Karpas-422 (cell line): ENCODE results near the gene KCNH1. TPM values are rescaled to one million over a fixed set of nuclear protein-coding genes. Genes with fewer than 3 reads are reported as not detected.

Experiments used
- DNase-seq: peaks from one replicate; pipeline ENCODE4 v3.0.0-alpha.2; 2015
- H2AFZ ChIP-seq: fragments of 200-600 bp; sonication (generic); 2 replicates; pipeline ENCODE4 v1.6.1; 2014; ENCODE audit warnings: antibody characterized with exemption, low read length, mixed read lengths
- H3K27ac ChIP-seq: fragments of 200-600 bp; sonication (generic); 2 replicates; pipeline ENCODE4 v1.5.1; 2014; ENCODE audit warnings: mild to moderate bottlenecking, low read length, moderate library complexity
- H3K27me3 ChIP-seq: fragments of 200-600 bp; sonication (generic); 2 replicates; pipeline ENCODE4 v1.6.1; 2014; ENCODE audit warnings: low read length, mixed read lengths
- H3K36me3 ChIP-seq: fragments of 200-600 bp; sonication (generic); 2 replicates; pipeline ENCODE4 v1.6.1; 2014; ENCODE audit warnings: low read length, mixed read lengths; ENCODE audit not compliant: insufficient read depth
- H3K4me1 ChIP-seq: fragments of 200-600 bp; sonication (generic); 2 replicates; pipeline ENCODE4 v1.6.1; 2014; ENCODE audit warnings: mild to moderate bottlenecking, low read length, mixed read lengths
- H3K4me2 ChIP-seq: fragments of 200-600 bp; sonication (generic); 2 replicates; pipeline ENCODE4 v1.6.1; 2014; ENCODE audit warnings: low read length, low read depth, mild to moderate bottlenecking; ENCODE audit not compliant: poor library complexity, severe bottlenecking
- H3K4me3 ChIP-seq: fragments of 200-600 bp; sonication (generic); 2 replicates; pipeline ENCODE4 v1.5.1; 2014; ENCODE audit warnings: mild to moderate bottlenecking, antibody characterized with exemption, low read length, mixed read lengths
- H3K79me2 ChIP-seq: fragments of 200-600 bp; sonication (generic); 2 replicates; pipeline ENCODE4 v1.6.1; 2014; ENCODE audit warnings: mild to moderate bottlenecking, low read length, mixed read lengths
- H3K9ac ChIP-seq: fragments of 200-600 bp; sonication (generic); 2 replicates; pipeline ENCODE4 v1.6.0; 2014; ENCODE audit warnings: low read length
- H3K9me2 ChIP-seq: fragments of 200-600 bp; sonication (generic), shearing (Covaris generic); replicated peaks from 2 replicates; pipeline ENCODE4 v1.6.0; 2014; ENCODE audit warnings: mild to moderate bottlenecking, low read length, moderate library complexity; ENCODE audit not compliant: insufficient read depth
- H3K9me3 ChIP-seq: fragments of 300-700, 200-600 bp; sonication (generic); 2 replicates; pipeline ENCODE4 v1.6.1; 2014; ENCODE audit warnings: low read length, mixed read lengths
- H4K20me1 ChIP-seq: fragments of 200-600 bp; sonication (generic); 2 replicates; pipeline ENCODE4 v1.6.1; 2014; ENCODE audit warnings: mild to moderate bottlenecking, antibody characterized with exemption, low read length, low read depth; ENCODE audit not compliant: insufficient read depth
- total RNA-seq: library from RNA; depleted of rRNA; stranded (reverse); fragments of >200 nt; shearing (Covaris generic); gene quantifications from 2 replicates; pipeline ENCODE4 v1.2.3, GENCODE V29; 2014; ENCODE audit warnings: low replicate concordance

Gene KCNH1
- total RNA-seq, 1 experiment from 2014 or later, result not detected

DNA sequence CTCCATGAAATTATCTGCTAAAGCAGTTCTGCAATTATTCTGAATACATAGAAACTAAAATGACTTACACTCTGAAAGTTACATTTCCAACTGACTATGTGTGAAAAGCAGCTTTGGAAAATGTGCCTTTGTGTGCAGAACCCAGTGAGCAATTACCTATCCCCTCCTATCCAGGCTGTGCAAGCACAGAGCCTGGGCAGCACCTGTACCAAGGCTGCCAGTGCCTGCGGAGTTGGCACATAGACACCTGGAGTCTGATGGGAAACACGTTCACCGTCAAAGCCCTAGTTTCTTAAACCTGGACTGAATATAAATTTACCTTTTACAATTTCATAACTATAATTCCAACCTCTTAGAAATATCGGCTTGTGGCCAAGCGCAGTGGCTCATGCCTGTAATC is 307.3 kb downstream of the KCNH1 start:
- H3K36me3 ChIP-seq, result no peaks in the 10 kb centered on the region
- DNase-seq, result no peak
- H2AFZ ChIP-seq, result no peak overlapping the region
- H3K27me3 ChIP-seq, result no peaks in the 10 kb centered on the region
- no peaks in the 10 kb centered on the region for H3K79me2 ChIP-seq
- H3K9me2 ChIP-seq, result no peaks in the 10 kb centered on the region
- no peaks in the 10 kb centered on the region for H3K4me1 ChIP-seq
- H3K4me2 ChIP-seq, result no peak overlapping the region
- H3K4me3 ChIP-seq, result no peak overlapping the region
- H4K20me1 ChIP-seq, result no peaks in the 10 kb centered on the region
- H3K27ac ChIP-seq, result no peak overlapping the region
- H3K9me3 ChIP-seq, result no peaks in the 10 kb centered on the region
- H3K9ac ChIP-seq, result no peak overlapping the region

DNA sequence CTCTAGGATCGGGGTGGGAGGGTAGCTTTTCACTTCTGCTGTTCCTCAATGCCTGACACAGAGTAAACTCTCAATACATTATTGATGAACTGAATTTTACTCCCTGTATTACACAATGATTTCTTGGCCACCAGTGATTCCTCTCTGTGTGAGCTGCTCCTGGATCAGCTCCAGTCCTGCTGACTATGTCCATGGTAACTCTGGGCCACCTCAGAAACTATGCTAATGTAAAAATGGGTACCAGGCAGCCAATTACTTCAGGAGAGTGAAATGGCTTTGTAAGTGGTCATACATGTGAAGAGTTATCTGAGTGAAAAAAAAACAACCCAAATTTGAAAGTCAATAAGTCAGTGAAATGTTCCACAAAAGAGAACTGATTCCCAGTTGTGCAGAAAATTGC is 311.0 kb downstream of the KCNH1 start:
- Histone ChIP-seq H3K4me3 (no peak overlapping the region), H3K27me3 (no peaks in the 10 kb centered on the region), H3K36me3 (no peaks in the 10 kb centered on the region), H3K9ac (no peak overlapping the region), H2AFZ (no peak overlapping the region), H3K27ac (no peak overlapping the region), H3K4me2 (no peak overlapping the region), H3K4me1 (no peaks in the 10 kb centered on the region), H4K20me1 (no peaks in the 10 kb centered on the region), H3K9me3 (no peaks in the 10 kb centered on the region), H3K9me2 (no peaks in the 10 kb centered on the region), H3K79me2 (no peaks in the 10 kb centered on the region)
- DNase-seq, result no peak

DNA sequence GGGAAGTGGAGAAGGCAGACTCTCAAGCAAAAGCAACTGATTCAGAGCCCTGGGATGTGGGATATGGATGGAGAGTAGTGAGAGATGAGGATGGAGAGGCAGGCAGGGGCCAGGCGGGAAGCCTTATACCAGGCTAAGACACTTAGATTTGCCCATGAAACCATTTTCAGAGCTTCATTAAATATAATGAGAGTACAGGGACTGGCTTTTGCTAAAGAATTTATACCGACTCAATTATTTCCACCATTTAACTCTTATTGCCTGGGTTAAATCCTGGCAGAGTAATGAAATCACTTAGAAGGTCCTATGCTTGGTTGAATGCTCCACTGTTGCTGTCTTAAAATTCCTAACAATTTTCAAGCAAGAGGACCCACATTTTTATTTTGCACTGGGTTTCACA is 311.7 kb downstream of the KCNH1 start:
- no peak overlapping the region for H3K4me2 ChIP-seq
- H3K9me2 ChIP-seq, result no peaks in the 10 kb centered on the region
- DNase-seq, result no peak
- H4K20me1 ChIP-seq, result no peaks in the 10 kb centered on the region
- H3K9me3 ChIP-seq, result no peaks in the 10 kb centered on the region
- no peak overlapping the region for H3K9ac ChIP-seq
- H2AFZ ChIP-seq, result no peak overlapping the region
- no peaks in the 10 kb centered on the region for H3K36me3 ChIP-seq
- no peaks in the 10 kb centered on the region for H3K27me3 ChIP-seq
- H3K27ac ChIP-seq, result no peak overlapping the region
- no peak overlapping the region for H3K4me3 ChIP-seq
- H3K4me1 ChIP-seq, result no peaks in the 10 kb centered on the region
- H3K79me2 ChIP-seq, result no peaks in the 10 kb centered on the region

GRCh38 chr1:210821615-210822014 is 312.3 kb downstream of the KCNH1 start:
- Histone ChIP-seq H3K9me3 (no peaks in the 10 kb centered on the region), H3K36me3 (no peaks in the 10 kb centered on the region), H3K9me2 (no peaks in the 10 kb centered on the region), H3K4me2 (no peak overlapping the region), H4K20me1 (no peaks in the 10 kb centered on the region), H3K4me1 (no peaks in the 10 kb centered on the region), H3K27ac (no peak overlapping the region), H3K9ac (no peak overlapping the region), H3K27me3 (no peaks in the 10 kb centered on the region), H2AFZ (no peak overlapping the region), H3K4me3 (no peak overlapping the region), H3K79me2 (no peaks in the 10 kb centered on the region)
- no peak for DNase-seq

GRCh38 chr1:210819266-210819665 is 314.7 kb downstream of the KCNH1 start:
- Histone ChIP-seq H3K4me2 (no peak overlapping the region), H4K20me1 (no peaks in the 10 kb centered on the region), H3K9me2 (no peaks in the 10 kb centered on the region), H3K4me1 (no peaks in the 10 kb centered on the region), H3K9ac (no peak overlapping the region), H3K36me3 (no peaks in the 10 kb centered on the region), H3K9me3 (no peaks in the 10 kb centered on the region), H3K27ac (no peak overlapping the region), H3K27me3 (no peaks in the 10 kb centered on the region), H3K79me2 (no peaks in the 10 kb centered on the region), H2AFZ (no peak overlapping the region), H3K4me3 (no peak overlapping the region)
- DNase-seq, result no peak

- Histone ChIP-seq H3K9ac (no peak overlapping the region), H3K4me1 (no peaks in the 10 kb centered on the region), H2AFZ (no peak overlapping the region), H3K9me3 (no peaks in the 10 kb centered on the region), H3K36me3 (no peaks in the 10 kb centered on the region), H3K9me2 (no peaks in the 10 kb centered on the region), H4K20me1 (no peaks in the 10 kb centered on the region), H3K27me3 (no peaks in the 10 kb centered on the region), H3K79me2 (no peaks in the 10 kb centered on the region), H3K4me3 (no peak overlapping the region), H3K27ac (no peak overlapping the region), H3K4me2 (no peak overlapping the region)
- no peak for DNase-seq
Measured at GRCh38 chr1:210817385-210818275, 316.3 kb downstream of the KCNH1 start.

DNA sequence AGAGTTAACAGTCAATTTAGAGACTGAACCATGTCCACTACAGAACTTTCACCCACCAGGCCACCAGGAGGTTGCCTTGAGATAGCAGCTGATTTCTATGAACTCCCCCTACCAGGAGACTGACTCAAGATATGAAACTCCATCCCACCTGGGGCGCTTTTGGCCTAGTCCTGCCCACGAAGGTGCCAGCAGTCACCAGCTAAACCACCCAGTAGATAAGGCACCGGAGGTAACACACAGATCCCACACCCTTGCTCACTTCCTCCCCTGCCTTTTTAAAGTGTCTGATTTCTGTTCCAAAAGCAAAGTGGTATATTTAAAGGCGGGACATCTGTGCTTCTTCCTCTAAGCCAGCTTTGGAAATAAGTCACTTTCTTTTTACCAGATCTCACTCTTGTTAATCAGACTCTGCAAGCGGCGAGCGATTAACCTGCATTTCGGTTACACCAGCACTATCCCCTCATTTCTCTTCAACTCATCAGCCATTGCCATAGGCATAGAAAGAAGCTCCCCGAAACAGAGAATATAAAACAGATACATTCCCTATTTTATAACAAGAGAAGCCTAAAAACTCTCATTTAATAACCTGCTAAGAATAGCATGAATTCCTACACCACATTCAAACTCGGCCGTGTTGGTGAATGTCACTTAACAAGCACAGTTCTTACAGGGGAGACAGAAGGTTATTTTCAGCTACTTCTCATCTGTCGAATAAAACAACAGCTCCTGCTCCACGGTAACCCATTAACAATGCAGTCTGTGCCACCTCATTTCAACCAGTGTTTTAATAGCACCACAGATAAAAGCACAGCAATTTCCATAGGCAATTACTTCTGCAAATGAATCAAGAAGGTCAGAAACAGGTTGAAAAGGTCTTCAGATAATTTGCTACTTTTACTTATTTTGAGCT is 318.1 kb downstream of the KCNH1 start:
- Histone ChIP-seq H3K36me3 (no peaks in the 10 kb centered on the region), H3K27ac (no peak overlapping the region), H3K9ac (no peak overlapping the region), H3K79me2 (no peaks in the 10 kb centered on the region), H3K4me2 (no peak overlapping the region), H3K9me3 (no peaks in the 10 kb centered on the region), H2AFZ (no peak overlapping the region), H3K9me2 (no peaks in the 10 kb centered on the region), H3K4me3 (no peak overlapping the region), H3K4me1 (no peaks in the 10 kb centered on the region), H4K20me1 (no peaks in the 10 kb centered on the region), H3K27me3 (no peaks in the 10 kb centered on the region)
- no peak for DNase-seq

DNA sequence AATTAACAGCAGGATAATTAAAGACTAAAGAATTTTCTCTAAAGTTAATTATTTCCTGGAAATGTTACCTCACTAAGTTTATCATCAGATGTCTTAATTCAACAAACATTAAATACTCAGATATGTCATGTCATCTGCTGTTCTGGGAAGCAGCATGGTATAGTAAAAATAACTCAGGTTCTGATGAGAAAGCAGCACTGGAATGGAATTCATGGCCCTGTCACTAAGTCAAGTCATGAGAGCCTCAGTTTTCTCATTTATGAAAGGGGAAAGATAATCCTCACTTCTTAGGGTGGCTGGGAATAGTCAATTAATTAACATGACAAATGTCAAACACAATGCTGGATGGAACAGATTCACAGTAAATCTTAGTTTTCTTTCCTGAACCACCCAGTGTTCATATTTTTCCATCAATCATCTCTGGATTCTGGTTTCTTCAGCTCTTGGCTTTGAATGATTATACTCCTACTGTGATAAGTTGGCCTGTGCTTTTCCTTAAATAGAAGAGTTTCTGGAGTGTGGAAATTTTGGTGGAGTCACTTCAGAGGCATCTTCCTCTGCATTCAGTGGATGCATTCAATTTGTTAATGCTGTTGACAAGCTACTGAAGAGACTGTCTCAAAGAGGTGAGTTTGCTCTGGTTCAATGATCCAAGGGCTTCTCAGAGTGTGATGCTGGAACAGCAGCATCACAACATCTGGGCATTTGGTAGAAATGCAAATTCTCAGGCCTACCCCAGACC is 319.4 kb downstream of the KCNH1 start:
- no peak overlapping the region for H2AFZ ChIP-seq
- no peak overlapping the region for H3K4me2 ChIP-seq
- H3K9ac ChIP-seq, result no peak overlapping the region
- no peaks in the 10 kb centered on the region for H4K20me1 ChIP-seq
- no peaks in the 10 kb centered on the region for H3K9me3 ChIP-seq
- H3K27me3 ChIP-seq, result no peaks in the 10 kb centered on the region
- no peak overlapping the region for H3K27ac ChIP-seq
- H3K4me3 ChIP-seq, result no peak overlapping the region
- H3K9me2 ChIP-seq, result no peaks in the 10 kb centered on the region
- H3K79me2 ChIP-seq, result no peaks in the 10 kb centered on the region
- H3K4me1 ChIP-seq, result no peaks in the 10 kb centered on the region
- H3K36me3 ChIP-seq, result no peaks in the 10 kb centered on the region
- DNase-seq, result no peak
